GM13976 (cell line): ENCODE results near the gene KRT1.

Source experiments
- DNase-seq: peaks from one replicate; pipeline ENCODE4 v3.0.0; 2012; ENCODE audit warnings: low spot score
- CTCF ChIP-seq: IDR thresholded peaks from 2 replicates; pipeline ENCODE4 v1.5.1; 2012; ENCODE audit warnings: borderline replicate concordance, mild to moderate bottlenecking; ENCODE audit not compliant: insufficient read depth; ENCODE audit errors: extremely low read depth, missing control alignments, control extremely low read depth
- in situ Hi-C: fragments of 300-500 bp; cut with MboI; formaldehyde crosslinking; loops from one replicate; pipeline ENCODE4 v1.12.0; 2022; ENCODE audit warnings: low sequenced_read_pairs, mixed read lengths, inconsistent platforms; ENCODE audit not compliant: unreplicated experiment

Gene KRT1

DNA sequence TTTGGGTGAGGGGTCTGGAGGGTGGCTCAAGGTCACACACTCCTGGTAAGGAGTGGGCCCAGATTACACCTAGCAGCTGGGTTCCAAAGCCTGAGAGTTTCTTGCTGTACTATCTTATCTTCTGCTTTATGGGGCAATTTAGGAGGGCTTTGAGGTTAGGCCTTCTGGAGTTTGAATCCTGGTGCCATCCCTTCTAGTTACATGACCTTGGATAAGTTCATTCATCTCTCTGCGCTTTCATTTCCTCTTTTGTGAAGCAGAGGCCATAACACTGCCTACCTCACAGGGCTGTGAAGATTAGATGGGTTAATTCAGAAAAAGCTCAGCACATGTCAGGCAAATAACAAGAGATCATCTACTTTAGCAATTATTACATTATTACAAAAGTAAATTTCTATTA, 30.5 kb upstream of the KRT1 start:
- no peak for TF ChIP-seq CTCF
- DNase-seq, result no peak
- in situ Hi-C loops, result no loop called here

DNA sequence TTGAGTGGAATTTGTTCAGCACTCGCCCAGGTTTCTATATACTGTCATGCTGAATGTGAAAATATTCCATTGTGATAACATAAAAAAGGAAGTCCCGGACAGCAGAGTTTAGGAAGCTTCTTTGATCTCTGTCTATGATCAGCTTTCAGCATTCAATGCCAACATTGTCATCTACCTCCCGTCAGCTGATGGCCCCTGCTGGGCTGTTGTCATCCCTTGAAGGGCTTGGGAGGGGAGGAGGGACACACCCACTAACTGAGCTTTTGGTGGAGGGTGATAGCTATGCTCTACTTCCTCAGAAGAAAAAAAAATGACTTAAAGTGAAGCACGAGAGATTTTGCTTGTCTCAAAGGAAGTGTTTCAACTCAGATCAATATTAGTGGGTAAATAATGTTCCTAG, 27.8 kb upstream of the KRT1 start:
- TF ChIP-seq CTCF, result no peak
- in situ Hi-C loops, result no loop called here
- DNase-seq, result no peak

GRCh38 chr12:52704464-52704863, 24.3 kb upstream of the KRT1 start:
- TF ChIP-seq CTCF, result no peak
- no peak for DNase-seq
- in situ Hi-C loops, result no loop called here

- DNase-seq, result no peak
- in situ Hi-C loops, result no loop called here
- TF ChIP-seq CTCF, result no peak
Measured at GRCh38 chr12:52703878-52704277, 23.7 kb upstream of the KRT1 start.

- no peak for TF ChIP-seq CTCF
- in situ Hi-C loops, result no loop called here
- no peak for DNase-seq
Measured at GRCh38 chr12:52703424-52703823, 23.2 kb upstream of the KRT1 start, which contains the start of gene KRT77. TSS of gene KRT77 (minus strand) at chr12:52703524. CDS start at chr12:52703434, 90 bp downstream.

GRCh38 chr12:52702338-52702737, 22.1 kb upstream of the KRT1 start:
- in situ Hi-C loops, result no loop called here
- no peak for TF ChIP-seq CTCF
- no peak for DNase-seq

DNA sequence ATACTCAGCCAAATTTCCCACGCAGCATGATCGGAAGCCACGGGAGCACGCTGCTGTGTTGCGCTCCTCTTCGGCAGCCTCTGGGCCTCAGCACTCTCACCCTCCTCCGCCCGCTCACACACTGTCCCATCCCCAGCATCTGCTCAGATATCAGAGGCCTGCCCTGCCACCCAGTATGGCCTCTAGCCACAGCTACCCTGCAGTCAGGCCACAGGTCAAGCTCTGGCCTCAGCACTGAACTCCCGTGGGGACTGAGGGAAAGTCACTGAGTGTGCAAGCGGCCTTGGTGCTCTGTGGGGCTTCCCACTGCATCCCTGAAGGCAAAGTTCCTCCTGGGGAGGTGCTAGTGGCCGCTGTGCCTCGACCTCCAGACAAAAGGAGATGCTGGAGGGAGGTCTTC, 21.1 kb upstream of the KRT1 start:
- in situ Hi-C loops, result no loop called here
- DNase-seq, result no peak
- TF ChIP-seq CTCF, result no peak
